Osteocyte (in vitro differentiated cells): ENCODE results near the gene NPY. TPM values are rescaled to one million over a fixed set of nuclear protein-coding genes. Genes with fewer than 3 reads are reported as not detected.

Experiments
- DNase-seq: peaks from one replicate; pipeline ENCODE4 v3.0.0; 2021; ENCODE audit warnings: mixed read lengths; ENCODE audit not compliant: unreplicated experiment; ENCODE audit errors: extremely low spot score
- H3K27ac Mint-ChIP-seq: one replicate; pipeline ENCODE4 v1.8.0; 2021; ENCODE audit warnings: mild to moderate bottlenecking, mixed read lengths; ENCODE audit not compliant: unreplicated experiment
- H3K27me3 Mint-ChIP-seq: one replicate; pipeline ENCODE4 v1.8.0; 2021; ENCODE audit warnings: mixed read lengths; ENCODE audit not compliant: unreplicated experiment
- H3K36me3 Mint-ChIP-seq: one replicate; pipeline ENCODE4 v1.8.0; 2021; ENCODE audit warnings: mixed read lengths; ENCODE audit not compliant: unreplicated experiment
- H3K4me1 Mint-ChIP-seq: one replicate; pipeline ENCODE4 v1.8.0; 2021; ENCODE audit warnings: mixed read lengths; ENCODE audit not compliant: unreplicated experiment
- H3K4me3 Mint-ChIP-seq: one replicate; pipeline ENCODE4 v1.8.0; 2021; ENCODE audit warnings: mild to moderate bottlenecking, moderate library complexity, mixed read lengths; ENCODE audit not compliant: unreplicated experiment
- H3K9me3 Mint-ChIP-seq: one replicate; pipeline ENCODE4 v1.8.0; 2021; ENCODE audit warnings: mixed read lengths; ENCODE audit not compliant: unreplicated experiment
- CTCF ChIP-seq: fragments of 200-600 bp; sonication (generic); IDR thresholded peaks from 2 replicates; pipeline ENCODE4 v1.5.0; 2021; ENCODE audit warnings: antibody characterized with exemption, mild to moderate bottlenecking, moderate library complexity
- total RNA-seq: library from RNA; stranded (reverse); gene quantifications from 2 replicates; pipeline ENCODE4 v1.2.1, GENCODE V29; 2021

Gene NPY
- total RNA-seq, 1 donor from 2014 or later, result not detected

- Mint-ChIP-seq H3K4me1 (no peaks in the 10 kb centered on the region), H3K36me3 (no peaks in the 10 kb centered on the region), H3K27ac (no peak overlapping the region), H3K9me3 (no peaks in the 10 kb centered on the region), H3K27me3 (peaks cover 5% of the 10 kb centered on the region), H3K4me3 (no peak overlapping the region)
- no peak for DNase-seq
- no peak for TF ChIP-seq CTCF
Measured at GRCh38 chr7:24340727-24341126, 56.7 kb downstream of the NPY start.
